OCI-LY7 (cell line): ENCODE data around the gene PRDM1.

Experiments
- EZH2phosphoT487 ChIP-seq: fragments of 200-600 bp; sonication (generic); IDR thresholded peaks from 2 replicates; pipeline ENCODE4 v1.6.1; 2018; ENCODE audit warnings: low read depth, borderline replicate concordance, mild to moderate bottlenecking, mixed run types, antibody characterized with exemption, low read length, moderate library complexity, mixed read lengths
- TF ChIP-seq, protein P1 (sequence below): fragments of 200-600 bp; sonication (generic); conservative IDR thresholded peaks from 2 replicates; pipeline ENCODE4 v1.5.1; 2014; ENCODE audit warnings: mild to moderate bottlenecking, antibody characterized with exemption, low read length, moderate library complexity, mixed read lengths

GRCh38 chr6:106155219-106155830 lies 69.2 kb downstream of the PRDM1 start:
- TF ChIP-seq, protein P1, sequence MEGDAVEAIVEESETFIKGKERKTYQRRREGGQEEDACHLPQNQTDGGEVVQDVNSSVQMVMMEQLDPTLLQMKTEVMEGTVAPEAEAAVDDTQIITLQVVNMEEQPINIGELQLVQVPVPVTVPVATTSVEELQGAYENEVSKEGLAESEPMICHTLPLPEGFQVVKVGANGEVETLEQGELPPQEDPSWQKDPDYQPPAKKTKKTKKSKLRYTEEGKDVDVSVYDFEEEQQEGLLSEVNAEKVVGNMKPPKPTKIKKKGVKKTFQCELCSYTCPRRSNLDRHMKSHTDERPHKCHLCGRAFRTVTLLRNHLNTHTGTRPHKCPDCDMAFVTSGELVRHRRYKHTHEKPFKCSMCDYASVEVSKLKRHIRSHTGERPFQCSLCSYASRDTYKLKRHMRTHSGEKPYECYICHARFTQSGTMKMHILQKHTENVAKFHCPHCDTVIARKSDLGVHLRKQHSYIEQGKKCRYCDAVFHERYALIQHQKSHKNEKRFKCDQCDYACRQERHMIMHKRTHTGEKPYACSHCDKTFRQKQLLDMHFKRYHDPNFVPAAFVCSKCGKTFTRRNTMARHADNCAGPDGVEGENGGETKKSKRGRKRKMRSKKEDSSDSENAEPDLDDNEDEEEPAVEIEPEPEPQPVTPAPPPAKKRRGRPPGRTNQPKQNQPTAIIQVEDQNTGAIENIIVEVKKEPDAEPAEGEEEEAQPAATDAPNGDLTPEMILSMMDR: no peak
- no peak for TF ChIP-seq EZH2phosphoT487
